ENCODE results near the gene TXNRD1.
"Not testable (repeated sequence)": the region's sequence is repeated elsewhere in the genome, so short reads cannot be mapped to it uniquely, and the experiment has no call there.

Gene TXNRD1

DNA sequence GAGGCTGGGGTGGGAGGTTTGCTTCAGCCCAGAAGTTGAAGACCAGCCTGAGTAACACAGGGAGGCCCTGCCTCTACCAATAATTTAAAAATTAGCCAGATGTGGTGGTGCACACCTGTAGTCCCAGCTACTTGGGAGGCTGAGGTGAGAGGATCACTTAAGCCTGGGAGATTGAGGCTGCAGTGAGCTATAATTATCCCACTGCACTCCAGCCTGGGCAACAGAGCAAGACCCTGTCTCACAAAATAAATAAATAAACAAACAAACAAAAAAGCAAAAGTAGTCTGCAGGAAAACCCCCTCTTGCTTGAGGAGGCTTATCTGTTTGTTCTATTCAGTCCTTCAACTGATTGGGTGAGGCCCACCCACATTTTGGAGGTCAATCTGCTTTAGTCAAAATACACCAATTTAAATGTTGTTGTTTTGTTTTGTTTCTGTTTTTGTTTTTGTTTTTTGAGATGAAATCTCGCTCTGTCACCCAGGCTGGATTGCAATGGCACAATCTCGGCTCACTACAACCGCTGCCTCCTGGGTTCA lies 24.9 kb upstream of the TXNRD1 start:
- DNase-seq (ENCODE audit: low read depth) = no peak

DNA sequence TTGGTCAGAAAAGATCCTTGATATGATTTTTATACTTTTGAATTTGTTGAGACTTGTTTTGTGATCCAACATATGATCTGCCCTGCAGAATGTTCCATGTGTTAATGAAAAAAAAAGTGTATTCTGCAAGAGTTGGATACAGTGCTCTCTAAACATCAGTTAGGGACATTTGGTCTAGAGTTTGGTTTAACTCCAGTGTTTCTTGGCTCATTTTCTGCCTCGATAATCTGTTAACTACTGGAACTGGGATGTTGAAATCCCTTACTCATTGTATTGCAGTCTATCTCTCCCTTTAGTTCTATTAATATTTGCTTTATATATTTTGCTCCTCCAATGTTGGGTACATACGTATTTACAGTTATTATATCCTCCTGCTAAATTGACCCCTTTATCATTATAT lies 18.3 kb upstream of the TXNRD1 start:
- no peak for DNase-seq (ENCODE audit: low read depth)

DNA sequence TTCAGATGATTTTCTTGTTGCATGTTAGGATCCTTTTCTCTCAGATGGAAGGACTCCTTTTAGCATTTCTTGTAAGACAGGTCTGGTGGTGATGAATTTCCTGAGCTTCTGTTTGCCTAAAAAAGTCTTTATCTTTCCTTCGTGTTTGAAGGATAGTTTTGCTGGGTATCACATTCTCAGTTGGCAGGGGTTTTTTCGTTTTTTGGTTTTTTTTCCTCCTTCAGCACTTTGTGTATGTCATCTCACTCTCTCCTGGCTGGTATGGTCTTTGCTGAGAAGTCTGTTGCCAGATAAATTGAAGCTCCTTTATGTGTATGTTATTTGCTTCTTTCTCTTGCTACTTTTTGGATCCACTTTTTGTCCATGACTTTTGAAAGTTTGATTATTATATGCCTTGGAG lies 15.6 kb upstream of the TXNRD1 start:
- DNase-seq (ENCODE audit: low read depth) = no peak

DNA sequence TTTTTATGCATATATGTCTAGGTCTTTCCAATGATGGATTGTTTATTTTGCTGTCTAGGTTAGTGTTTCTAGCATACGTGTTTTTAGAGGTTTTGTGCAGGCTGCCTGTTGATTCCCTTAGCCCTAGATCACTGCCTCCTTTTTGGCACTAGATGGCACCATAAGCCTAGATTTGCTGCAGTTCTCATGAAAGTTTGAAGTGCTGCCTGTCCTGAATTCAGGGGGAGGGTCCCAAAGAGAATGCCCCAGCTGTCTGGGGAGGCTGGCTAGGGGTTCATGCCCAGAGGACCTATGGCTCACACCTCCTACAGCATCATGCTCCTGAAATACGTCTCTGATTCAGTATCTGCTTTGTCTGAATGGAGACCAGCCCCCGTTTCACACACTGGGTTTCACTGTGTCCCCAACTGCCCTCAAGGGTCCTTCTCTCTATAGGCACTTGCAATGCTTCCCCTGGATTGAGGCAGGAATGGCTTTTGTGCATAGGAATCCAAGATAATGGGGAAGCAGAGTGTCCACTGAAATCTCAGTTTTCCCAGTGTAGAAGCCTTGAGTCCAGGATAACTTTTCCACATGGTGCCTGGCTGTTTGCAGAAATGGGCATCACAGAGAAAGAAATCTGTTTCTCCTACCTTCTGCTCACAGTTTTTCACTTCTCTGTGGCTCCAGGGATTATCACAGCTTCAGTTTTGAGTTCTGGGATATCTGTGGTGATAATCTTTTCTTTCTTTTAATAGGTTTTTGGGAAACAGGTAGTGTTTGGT lies 14.2 kb upstream of the TXNRD1 start:
- DNase-seq (ENCODE audit: low read depth) = no peak

DNA sequence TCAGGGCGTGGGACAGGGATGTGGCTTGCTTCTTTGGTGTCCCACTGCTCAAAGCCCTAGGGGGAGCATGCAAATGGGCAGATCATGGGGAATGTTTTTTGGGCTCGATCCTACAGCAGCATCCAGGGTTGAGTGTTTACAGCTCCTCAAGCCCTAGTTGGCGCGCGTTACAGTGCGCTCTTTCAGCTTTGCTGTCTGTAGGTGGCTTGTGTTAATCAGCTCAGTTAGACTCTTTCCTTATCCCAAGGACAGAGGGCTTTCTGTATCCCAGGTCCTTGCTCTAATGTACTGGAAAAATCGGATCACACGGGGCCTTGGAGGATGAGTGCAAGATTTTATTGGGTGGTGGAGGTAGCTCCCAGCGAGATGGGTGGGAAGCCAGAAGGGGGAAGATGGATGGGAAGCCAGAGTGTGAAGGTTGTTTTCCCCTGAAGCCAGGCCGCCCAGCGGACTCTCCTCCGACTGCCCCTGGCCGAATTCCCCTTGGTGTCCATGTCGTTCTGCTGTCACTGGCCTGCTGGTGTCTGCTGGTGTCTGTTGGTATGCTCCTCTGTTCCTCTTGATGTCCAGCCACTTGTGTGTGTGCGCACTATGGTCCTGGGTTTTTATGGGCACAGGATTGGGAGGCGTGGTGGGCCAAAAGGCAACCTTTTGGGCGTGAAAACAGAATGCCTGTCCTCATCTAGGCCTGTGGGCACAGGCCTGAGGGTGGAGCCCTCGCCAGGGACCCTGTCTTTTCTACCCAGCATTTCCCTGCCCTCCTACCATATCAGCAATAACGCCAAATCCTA lies 10.7 kb upstream of the TXNRD1 start:
- DNase-seq (ENCODE audit: low read depth) = no peak

DNA sequence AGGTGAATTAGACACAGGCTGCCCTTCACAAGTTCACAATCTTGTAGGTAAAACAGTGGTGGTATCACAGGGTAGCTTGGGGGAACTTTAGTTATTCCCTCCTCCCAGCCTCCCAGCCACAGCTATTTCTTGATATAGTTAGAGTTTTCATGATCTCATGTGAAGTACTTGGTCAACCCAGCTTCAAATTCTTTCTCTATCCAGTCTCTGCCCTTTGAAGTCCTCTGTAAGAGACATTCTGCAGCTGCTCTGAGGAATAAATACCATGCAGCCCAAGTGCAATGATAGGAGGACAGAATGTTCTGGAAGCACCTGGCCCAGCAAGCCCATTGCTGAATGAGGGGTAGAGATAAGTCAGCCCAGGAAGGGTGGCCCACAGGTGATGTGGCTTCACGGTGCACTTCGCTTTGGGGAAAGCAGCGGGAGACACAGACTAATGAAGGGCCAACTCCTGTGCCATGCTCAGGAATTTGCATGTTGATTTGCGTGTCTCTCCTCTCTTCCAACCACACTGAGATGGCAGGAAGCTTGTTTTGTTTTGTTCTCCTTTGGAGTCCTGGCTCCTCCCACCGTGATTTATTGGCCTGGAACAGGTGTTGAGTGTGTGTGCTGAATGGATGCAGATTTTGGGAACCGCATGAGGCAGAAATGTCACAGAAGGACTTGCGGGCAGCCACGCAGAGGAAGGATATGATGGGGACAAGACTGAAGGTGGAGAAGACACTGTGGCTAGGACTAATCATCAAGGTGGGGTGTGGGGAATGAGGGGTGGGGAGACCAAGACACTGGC lies 8.0 kb upstream of the TXNRD1 start:
- DNase-seq (ENCODE audit: low read depth) = no peak

DNA sequence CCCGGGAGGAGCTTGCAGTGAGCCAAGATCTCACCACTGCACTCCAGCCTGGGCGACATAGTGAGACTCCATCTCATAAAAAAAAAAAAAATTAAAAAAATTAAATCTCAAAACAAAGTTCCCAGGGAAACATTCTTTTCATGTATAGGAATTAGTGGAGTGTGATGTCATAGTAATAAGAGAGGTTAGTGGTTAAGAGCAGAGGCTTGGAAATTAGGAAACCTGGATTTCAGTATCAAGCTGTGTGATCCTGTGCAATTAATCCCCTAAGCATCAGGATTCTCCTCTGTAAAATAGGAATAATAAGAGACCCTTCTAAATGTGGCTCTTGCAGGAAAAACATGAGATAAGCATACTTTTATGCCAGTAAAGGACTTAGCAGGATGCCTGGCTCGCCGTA lies 3.1 kb upstream of the TXNRD1 start:
- no peak for DNase-seq (ENCODE audit: low read depth)

DNA sequence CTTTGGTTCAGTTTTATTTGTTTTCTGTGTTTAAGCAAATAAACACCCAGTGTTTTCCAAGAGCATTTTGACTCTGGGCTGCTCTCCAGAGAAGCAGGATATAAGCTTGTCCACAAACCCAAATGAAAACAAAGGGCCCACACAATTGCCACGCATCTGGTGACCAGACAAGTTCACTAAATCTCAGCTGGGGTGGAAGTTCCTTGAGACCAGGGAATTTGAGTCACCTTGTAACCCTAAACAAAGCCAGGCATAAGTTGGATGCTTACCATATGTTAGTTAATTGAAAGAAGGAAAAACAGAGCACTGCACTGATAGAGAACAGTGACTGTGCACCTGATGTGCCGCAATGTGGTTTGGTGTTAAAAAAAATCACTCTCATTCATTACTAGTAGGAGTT lies 1.6 kb upstream of the TXNRD1 start:
- DNase-seq (ENCODE audit: low read depth) = no peak

DNA sequence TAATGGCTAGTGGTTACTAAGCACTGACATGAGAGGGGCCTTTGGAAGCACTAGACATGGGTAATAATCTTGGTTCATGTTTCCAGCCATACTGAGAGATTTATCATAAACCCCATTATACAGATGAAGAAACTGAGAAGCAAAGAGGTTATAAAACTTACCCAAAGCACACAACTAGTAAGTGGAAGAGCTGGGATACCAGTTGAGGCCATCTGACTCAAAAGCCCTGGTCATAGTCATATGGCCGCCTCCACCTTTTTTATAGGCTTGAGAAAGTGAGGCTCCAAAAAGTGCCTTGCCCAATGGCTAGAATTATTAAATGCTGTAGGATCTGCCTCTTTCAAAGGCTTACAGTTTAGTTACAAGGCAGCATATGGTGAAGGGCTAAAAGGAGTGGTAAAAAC lies 944 bp downstream of the TXNRD1 start:
- DNase-seq (ENCODE audit: low read depth) = no peak

DNA sequence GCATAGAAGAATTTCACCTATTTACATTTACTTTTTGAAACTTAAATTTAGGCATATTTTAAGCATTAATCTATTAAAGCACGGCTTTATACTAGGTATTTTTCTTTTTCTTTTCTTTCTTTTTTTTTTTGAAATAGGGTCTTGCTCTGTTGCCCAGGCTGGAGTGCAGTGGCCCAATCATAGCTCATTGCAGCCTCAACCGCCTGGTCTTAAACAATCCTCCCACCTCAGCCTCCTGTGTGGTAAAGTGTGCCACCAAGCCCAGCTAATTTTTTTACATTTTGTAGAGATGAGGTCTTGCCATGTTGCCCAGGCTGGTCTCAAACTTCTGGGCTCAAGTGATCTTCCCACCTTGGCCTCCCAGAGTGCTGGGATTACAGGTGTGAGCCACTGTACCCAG lies 2.9 kb downstream of the TXNRD1 start:
- not testable (repeated sequence) for DNase-seq (ENCODE audit: low read depth)

DNA sequence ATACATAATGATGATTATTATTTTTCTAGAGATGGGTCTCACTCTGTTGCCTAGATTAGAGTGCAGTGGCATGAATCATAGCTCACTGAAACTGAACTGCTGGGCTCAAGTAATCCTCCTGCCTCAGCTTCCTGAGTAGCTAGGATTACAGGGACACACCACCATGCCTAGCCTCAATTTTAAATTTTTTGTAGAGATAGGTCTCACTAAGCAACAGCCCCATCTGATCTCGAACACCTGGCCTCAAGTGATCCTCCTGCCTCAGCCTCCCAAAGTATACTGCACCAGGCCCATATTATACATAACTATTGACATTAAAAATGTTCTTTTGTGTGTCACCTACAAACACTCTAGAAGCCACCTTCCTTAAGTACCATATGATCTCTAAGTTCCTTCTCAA lies 3.4 kb downstream of the TXNRD1 start:
- no peak for DNase-seq (ENCODE audit: low read depth)

DNA sequence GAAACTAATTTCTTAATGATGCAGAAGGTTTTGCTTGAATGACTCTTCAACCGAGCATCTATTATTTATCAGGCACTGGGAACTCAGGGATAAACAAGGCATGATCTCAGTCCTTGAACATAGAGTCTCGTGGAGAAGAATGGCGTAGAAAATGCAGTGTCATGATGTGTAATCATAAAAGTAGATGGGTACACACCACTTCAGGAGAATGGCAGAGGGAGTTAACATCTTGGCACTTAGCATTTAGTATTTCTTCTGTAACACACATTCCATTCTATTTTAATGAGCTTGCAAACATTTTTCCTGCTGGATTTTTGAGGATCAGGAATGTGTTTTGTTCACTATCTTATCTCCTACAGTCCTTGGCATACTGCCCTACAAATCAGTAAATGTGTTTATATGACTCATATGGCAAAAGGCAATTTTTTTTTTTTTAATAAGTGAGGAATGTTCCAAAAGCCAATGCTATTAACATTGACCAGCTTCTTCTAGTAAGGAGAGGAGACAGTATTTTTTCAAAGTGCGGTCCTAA lies 3.8 kb downstream of the TXNRD1 start:
- no peak for DNase-seq (ENCODE audit: low read depth)

DNA sequence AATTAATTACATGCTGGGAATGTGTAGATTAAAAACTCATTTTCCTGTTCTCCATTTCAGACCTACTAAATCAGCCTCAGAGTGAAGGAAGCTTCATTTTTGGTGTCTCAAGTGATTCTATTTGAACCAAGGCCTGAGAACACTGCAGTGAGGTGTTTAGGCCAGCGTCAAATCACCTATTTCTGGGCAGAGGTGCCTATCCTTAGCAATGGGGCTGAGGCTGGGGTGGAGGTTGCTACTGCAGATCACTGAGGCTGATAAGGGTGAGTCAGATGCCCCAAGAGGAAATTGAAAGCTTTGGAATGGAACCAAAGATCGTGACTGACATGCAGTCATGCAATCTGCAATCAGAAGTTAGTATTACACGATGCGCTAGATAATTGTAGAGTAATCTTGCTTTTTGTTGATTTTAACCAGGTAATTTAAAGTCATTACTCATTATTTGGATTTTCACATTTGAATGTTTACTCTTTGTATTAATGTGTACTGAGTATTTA lies 4.4 kb downstream of the TXNRD1 start:
- DNase-seq (ENCODE audit: low read depth) = peak; percentile 9

DNA sequence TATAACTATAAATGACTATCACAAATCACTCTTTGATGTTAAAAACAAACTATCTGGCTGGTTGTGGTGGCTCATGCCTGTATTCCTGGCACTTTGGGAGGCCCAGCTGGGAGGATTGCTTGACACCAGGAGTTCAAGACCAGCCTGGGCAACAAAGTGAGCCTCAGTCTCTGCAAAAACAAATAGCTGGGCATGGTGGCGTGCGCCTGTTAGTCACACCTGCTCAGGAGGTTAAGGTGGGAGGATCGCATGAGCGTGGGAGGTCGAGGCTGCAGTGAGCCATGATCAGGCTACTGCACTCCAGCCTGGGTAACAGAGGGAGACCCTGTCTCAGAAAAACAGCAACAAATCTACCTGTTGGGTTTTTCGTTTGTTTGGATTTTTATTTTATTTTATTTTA lies 5.4 kb downstream of the TXNRD1 start:
- no peak for DNase-seq (ENCODE audit: low read depth)

DNA sequence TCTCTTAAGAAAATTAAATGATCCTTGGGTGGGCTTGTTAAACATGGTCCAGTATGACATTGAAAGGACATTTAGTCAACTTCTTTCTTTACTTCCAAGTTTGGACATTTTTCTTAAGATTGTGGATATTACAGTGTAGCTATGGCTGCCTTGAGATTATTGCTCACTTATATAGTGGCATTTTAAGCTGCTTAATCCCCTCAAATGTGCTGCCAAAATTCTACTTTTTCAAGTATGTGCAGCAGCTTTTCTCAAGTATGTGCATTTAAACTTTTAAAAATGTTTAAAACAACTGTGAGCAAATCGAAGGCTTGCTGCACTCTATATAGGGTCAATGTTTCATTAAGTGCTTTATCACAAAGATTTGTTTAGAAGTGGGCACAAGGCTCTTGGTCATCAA lies 7.4 kb downstream of the TXNRD1 start:
- DNase-seq (ENCODE audit: low read depth) = no peak

DNA sequence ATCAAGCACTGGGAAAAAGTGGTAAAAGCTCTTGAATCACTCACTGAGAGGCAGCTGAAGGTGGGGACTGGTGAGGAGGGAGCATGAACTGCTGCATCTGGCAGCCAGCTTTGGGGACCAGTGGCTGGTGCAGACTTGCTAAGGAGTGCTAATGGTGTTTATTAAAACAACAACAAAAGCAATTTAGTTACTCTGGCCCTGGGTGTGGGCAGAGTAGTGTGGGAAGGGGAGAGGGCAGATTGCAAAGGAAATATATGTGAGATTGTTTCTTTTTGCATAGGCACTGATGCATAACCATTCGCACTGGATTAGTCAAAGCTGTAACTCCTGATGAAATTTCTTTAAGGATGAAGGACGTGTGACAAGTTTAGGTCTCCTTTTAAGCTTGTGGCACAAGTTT lies 8.1 kb downstream of the TXNRD1 start:
- no peak for DNase-seq (ENCODE audit: low read depth)

DNA sequence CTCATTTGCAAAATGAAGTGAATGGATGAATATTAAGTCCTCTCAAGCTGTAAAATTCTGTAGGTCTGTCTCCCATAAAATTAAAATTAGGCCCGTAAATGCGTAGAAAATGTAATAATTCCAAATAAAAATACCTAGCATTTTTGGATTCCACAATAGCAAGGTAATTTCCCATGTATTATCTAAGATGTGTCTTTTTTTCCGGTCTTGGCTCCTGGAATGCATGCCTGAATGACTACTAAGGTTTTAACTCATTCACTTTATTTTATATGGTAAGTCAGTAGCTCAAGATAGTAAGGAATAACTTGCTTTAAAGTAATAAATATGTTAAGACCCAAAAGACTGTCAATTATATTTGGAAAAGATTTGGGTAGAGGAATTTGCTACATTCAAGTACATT lies 11.1 kb downstream of the TXNRD1 start:
- no peak for DNase-seq (ENCODE audit: low read depth)

DNA sequence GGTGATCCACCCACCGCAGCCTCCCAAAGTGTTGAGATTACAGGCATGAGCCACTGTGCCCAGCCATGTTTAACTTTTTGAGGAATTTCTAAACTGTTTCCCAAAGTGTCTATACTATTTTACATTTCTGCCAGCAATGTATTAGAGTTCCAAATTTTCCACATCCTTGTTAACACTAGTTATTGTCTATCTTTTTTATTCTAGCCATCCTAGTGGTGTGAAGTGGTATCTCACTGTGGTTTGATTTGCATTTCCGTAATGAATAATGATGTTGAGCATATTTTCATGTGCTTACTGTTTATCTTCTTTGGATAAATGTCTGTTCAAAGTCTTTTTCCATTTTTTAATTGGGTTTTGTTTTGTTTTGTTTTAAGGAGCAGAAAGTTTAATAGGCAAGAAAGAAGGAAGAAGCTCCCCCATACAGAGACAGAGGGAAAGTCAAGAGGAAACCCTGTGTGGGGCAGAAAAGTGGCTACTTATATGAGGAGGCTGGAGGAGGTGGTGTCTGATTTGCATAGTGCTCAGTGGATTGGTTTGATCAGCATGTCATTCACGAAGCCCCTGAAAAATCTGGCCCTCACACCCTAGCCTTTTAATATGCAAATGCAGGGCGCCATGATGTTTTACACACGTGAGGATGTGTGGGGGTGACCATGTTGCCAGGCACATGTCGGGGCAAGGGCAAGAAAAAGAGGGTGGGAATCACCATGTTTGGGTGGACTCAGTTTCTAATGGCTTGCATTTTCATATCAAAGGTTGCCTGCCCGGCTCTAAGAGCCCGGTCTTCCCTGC lies 14.9 kb downstream of the TXNRD1 start:
- no peak for DNase-seq (ENCODE audit: low read depth)

DNA sequence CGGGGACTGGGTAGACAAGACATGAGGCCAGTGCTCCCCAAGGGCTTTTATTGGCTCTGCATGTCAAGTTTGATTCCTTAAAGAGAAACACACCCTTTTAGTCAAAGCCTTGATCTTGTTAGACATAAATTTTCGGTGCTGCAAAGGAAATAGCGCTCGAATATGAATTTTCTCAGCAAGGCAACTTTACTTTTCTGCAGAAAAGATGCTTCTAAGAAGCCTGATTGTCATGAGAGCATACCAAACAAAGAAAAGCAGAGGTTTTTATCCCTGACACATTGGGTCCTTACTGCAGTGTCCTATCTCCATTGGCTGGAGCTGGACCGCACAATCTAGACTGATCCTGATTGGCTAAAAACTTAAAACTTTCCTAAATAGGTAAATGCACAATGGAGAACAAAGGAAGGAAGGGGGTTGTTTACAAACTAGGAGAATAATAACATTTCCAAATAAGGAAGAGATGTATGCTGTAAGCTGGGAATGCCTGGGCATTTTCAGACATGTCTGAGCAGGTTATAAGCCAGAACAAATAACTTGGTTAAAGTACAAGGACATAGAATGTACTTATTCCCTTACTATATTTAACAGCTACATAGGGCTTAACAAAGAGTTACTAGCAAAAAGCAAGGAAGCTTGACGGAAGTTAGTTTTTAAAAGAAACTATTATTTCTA lies 17.2 kb downstream of the TXNRD1 start:
- DNase-seq (ENCODE audit: low read depth) = no peak

DNA sequence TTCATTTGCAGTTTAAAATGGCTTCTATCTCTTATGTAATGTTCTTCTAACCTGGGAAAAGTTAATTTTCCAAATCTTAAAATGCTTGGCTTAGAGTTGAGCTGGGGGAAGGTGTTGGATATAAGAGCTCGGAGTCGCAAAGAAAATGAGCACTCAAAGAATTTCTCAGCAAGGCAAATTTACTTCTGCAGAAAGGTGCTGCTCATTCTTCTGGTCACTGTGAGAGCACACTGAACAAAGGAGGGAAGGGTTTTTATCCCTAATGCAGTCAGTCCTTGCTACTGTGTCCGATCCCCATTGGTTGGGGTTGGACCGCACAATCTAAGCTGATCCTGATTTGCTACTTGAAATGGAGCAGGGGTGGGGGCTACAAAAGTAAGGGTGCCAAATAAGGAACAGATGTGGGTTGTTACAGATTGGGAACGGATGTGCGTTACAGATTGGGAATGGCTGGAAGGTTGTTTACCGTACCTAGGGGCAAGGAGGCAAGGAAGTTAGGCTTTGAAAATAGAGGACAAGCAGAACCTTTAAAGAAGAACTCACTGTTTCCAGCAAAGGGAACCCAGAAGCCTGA lies 19.4 kb downstream of the TXNRD1 start:
- DNase-seq (ENCODE audit: low read depth) = no peak

Measured in stimulated activated CD8-positive, alpha-beta memory T cell treated with anti-CD3 and anti-CD28 coated beads, Interleukin-15, amount 100 ng/mL, for 24 hours (primary cell).